HG03095 (cell line): ENCODE measurements around the gene TMPRSS2.

Source experiments
- ATAC-seq: cut with Tn5 transposase; IDR thresholded peaks from one replicate; pipeline ENCODE4 v1.9.1; 2021; ENCODE audit warnings: moderate library complexity; ENCODE audit not compliant: unreplicated experiment

TMPRSS2 gene

GRCh38 chr21:41510500-41510899 lies 2.5 kb upstream of the TMPRSS2 start:
- ATAC-seq, result no peak

DNA sequence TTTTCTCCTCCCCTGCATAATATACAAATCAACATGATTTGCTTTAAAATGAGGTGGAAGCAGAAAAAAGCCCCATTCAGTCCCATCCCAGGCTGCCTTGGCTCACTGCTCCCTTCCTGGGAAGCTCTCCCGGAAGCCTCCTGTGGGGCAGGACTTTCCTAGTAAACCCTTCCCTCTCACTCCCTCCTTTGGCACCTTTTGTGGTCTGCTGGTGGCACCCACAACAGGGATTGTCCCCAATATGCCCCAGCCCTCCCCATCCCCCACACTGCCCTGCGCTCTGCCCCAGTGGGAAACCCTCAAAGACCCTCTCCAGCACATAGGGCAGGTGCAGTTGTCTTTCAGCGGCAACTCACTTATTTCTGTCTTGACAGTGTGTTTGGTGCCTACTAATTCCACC lies 1.8 kb upstream of the TMPRSS2 start:
- ATAC-seq, result no peak

GRCh38 chr21:41509145-41509496 lies 1.2 kb upstream of the TMPRSS2 start:
- no peak for ATAC-seq

- ATAC-seq, result no peak
These were observed 622 bp upstream of the TMPRSS2 start for GRCh38 chr21:41508415-41509144.

DNA sequence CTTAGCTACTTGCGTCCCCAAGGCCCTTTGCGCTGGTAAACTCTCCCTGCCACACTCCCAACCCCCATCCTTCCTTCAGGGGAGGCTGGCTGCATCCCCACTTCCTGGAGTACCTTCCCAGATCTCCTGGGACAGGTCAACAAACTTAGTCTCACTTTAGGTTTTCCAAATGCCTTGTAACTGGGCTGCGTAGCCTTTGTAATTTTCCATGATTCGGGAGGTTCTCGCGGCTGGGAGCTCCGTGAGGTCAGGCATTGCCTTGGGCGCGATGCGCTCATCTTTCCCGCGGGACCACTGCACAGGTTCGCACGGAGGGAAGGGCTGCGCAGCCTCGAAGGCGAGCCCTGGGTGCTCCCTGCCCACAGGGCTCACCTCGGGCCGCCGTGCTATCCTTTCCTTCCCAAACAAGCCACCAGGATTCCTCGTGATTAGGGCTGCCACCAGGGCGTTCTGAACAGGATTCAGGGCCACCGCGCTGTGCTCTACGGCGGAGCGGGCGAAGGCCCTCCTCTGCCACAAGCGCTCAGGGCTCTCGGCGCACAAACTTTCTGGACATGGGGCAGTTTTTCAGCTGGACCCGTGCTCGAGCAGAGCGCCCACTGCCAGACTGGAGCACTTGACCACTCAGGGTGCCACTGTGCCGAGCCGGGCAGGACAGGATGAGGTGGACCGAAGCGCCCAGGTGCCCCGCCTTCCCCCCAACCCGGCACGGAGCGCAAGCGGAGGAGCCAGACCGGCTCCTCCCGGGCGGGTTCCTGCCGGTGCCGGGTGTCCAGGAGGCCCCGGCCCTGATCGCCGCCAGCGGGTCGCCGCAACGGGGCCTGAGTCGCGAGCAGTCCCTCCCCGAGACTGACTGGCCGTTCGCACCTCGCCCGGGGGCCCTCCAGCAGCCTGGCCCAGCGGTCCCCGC lies 1.1 kb downstream of the TMPRSS2 start:
- no peak for ATAC-seq

GRCh38 chr21:41506005-41506594 lies 1.9 kb downstream of the TMPRSS2 start:
- ATAC-seq, result no peak

DNA sequence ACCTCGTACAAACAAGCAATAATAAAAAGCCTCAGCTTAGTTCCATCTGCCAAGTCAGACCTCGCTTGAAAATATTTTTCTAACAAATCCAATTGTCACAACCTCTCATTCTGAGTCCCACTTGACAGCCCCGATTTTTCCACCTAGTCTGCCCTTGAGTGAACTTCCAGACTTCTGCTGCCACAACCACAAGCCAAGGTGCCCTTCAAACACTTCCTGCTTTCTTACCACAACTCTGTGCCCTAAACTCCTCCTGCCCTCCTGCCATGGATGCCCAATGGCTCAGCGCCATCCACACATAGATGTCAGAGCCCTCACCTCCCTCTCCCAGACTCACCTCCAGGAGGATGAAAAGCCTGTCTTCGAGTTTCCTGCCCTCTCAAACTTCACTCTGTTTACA lies 3.9 kb downstream of the TMPRSS2 start:
- ATAC-seq, result no peak

DNA sequence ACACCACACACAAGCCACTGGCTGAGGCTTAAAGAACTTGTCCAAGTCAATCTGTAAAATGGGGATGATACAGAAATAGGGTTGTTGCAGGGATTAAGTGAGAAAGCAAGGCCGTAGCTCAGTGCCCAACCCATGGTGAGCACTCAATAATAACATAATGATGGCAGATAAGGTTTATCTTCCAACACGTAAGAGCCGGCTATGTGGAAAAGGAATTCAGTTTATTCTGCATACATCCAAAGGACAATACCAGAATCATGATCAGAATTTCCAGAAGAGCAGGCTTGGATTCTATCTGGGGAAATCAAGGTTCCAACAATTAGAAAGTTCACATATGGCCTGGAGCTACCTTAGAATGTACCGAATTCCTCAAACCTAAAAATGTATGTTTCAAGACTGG lies 4.6 kb downstream of the TMPRSS2 start:
- no peak for ATAC-seq

GRCh38 chr21:41501919-41502318 lies 6.0 kb downstream of the TMPRSS2 start:
- no peak for ATAC-seq

DNA sequence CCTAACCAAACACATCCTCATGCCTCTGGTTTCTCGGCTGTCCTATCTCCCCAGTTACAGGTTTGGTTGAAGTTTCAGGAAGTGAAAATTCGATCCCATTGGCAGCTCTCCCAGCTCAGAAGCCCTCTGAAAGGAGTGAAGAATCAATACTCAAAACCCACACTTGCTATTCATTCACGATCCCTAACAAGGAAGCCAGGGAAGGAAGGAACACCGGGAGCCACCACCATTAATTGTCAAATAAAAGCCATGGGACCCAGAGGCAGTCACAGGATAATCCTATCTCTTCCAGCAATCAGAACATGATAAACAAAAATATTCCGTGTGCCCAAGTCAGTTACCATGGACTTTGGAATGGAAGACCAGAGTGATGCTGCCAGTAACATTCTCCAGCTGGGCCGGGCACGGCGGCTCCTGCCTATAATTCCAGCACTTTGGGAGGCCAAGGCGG lies 7.0 kb downstream of the TMPRSS2 start:
- ATAC-seq, result no peak

DNA sequence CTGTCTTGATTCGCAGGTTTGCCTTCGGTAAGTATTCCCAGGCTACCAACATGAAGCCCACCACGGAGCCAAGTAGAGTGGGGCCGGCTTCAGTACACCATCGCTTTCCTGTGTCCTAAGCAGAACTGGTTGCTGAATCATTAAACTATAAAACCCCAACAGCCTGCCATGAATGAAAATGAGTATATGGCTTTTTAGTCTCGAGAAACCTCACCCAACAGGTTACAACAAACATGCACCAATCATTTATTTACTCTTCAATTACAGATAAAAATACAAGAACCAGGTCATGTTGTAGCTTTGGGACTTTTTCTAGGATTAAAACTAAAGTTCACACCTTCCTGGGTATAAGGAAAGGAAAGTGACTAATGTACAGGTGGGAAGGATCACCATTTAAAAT lies 7.6 kb downstream of the TMPRSS2 start:
- no peak for ATAC-seq

- no peak for ATAC-seq
These were observed 8.0 kb downstream of the TMPRSS2 start for GRCh38 chr21:41499920-41500319.

DNA sequence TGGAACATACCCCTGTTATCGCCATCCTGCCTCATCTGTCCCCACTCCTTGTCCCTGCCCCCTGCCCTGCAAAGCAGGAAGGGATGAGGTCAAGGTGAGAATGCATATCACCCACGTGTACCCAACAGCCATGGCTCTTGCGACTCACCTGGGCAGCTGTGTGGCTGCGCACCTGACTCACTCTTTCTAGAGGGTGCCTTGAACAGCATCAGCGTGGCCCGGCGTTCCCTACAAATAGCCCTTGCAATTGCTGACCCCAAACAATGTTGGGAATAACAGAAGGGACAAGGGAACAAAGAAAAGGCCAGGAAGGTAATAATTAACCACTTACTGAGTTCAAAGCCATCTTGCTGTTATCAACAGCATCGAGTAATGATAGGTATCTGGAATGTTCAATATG lies 10.2 kb downstream of the TMPRSS2 start:
- ATAC-seq, result no peak

- ATAC-seq, result no peak
These were observed 10.9 kb downstream of the TMPRSS2 start for GRCh38 chr21:41497008-41497407.

GRCh38 chr21:41494242-41494641 lies 13.7 kb downstream of the TMPRSS2 start:
- ATAC-seq, result no peak

DNA sequence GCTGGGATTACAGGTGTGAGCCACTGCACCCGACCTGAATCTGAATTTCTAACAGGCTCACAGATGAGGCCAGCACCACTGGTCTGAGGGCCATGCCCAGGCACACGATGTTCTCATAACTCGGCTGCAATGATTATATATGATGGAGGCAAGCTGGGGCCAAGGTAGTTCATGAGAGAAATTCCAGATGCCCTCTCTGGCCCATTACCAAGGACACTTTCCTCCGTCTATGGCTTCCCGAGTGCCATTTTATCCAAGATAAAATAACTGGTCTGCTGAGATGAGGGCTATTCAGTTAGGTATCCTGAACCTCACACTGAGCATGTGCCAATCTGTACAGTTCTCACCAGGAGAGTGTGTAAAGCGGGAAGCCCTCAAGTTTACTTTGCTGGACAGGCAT lies 16.5 kb downstream of the TMPRSS2 start:
- ATAC-seq, result no peak

DNA sequence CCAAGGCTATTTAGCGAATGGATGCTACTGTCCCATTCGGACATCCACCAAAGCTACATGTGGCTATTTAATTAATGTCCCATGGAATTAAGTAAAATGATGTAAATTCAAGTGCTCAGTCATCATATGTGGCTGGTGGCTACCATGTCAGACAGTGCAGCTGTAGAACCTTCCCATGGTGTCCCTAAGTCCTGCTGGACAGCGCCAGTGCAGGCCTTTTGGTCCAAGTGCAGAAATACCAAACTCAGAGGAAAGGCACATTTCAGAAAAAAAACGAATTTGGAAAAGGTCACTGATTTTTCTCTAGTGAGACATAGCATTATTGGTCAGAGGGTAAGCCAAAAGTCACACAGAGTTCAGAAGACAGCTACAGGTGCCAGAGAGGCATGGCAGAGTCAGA lies 17.6 kb downstream of the TMPRSS2 start:
- ATAC-seq, result no peak

GRCh38 chr21:41489329-41489728 lies 18.6 kb downstream of the TMPRSS2 start:
- ATAC-seq, result no peak

- ATAC-seq, result no peak
These were observed 19.9 kb downstream of the TMPRSS2 start for GRCh38 chr21:41488080-41488479.

DNA sequence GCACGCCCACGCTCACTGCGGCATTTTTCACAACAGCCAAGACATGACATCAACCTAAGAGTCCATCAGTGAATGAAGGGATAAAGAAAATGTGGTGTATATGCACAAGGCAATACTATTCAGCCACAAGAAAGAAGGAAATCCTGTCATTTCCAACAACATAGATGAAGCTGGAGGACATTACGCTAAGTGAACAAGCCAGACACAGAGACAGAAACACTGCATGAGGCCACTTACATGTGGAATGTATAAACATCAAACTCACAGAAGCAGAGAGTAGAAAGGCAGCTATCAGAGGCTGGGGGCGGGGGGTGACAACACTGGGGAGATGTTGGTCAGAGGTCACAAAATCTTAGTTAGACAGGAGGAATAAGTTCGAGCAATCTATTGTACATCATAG lies 20.9 kb downstream of the TMPRSS2 start:
- ATAC-seq, result no peak

GRCh38 chr21:41483973-41484372 lies 24.0 kb downstream of the TMPRSS2 start:
- ATAC-seq, result no peak

- no peak for ATAC-seq
These were observed 24.5 kb downstream of the TMPRSS2 start for GRCh38 chr21:41483415-41483814.
